HCT116 (cell line): ENCODE results near the gene SDK1.

Experiments
- CEBPB ChIP-seq: IDR thresholded peaks from 2 replicates; pipeline ENCODE4 v1.6.1; 2012; ENCODE audit warnings: low read depth
- CTCF ChIP-seq, 3 experiments: fragments of 200-600 bp in 1 of 3; sonication (generic) in 1 of 3; IDR thresholded peaks in 2 of 3; conservative IDR thresholded peaks in 1 of 3; 2 replicates each; pipeline ENCODE4 v1.5.1; 2012 to 2017; ENCODE audit warnings: low read depth in 2 of 3, low read length in 2 of 3, antibody characterized with exemption in 1 of 3, borderline replicate concordance in 1 of 3, control low read depth in 1 of 3, mild to moderate bottlenecking in 1 of 3, mixed read lengths in 1 of 3, mixed run types in 1 of 3, moderate library complexity in 1 of 3; ENCODE audit not compliant: insufficient read depth in 1 of 3
- ELF1 ChIP-seq: IDR thresholded peaks from 2 replicates; pipeline ENCODE4 v1.6.1; 2012; ENCODE audit warnings: low read depth, borderline replicate concordance
- EZH2 ChIP-seq: fragments of 200-600 bp; sonication (generic); IDR thresholded peaks from 2 replicates; pipeline ENCODE4 v1.6.1; 2017; ENCODE audit warnings: antibody characterized with exemption, mixed run types
- EZH2phosphoT487 ChIP-seq: fragments of 200-600 bp; IDR thresholded peaks from 2 replicates; pipeline ENCODE4 v1.6.1; 2018; ENCODE audit warnings: antibody characterized with exemption, borderline replicate concordance
- MAX ChIP-seq: IDR thresholded peaks from 2 replicates; pipeline ENCODE4 v1.6.1; 2012
- POLR2AphosphoS5 ChIP-seq: IDR thresholded peaks from 2 replicates; pipeline ENCODE4 v1.6.1; 2011; ENCODE audit warnings: mild to moderate bottlenecking, low read depth, low read length, moderate library complexity
- RAD21 ChIP-seq: IDR thresholded peaks from 2 replicates; pipeline ENCODE4 v1.6.1; 2012; ENCODE audit warnings: low read depth, mild to moderate bottlenecking
- REST ChIP-seq: IDR thresholded peaks from 2 replicates; pipeline ENCODE4 v1.6.1; 2012; ENCODE audit warnings: low read depth
- SP1 ChIP-seq: IDR thresholded peaks from 2 replicates; pipeline ENCODE4 v1.6.1; 2012; ENCODE audit warnings: low read depth
- YY1 ChIP-seq: IDR thresholded peaks from 2 replicates; pipeline ENCODE4 v1.6.1; 2011; ENCODE audit warnings: low read length, low read depth, moderate library complexity, mild to moderate bottlenecking; ENCODE audit not compliant: insufficient replicate concordance; ENCODE audit errors: extremely low read depth
- ZFX ChIP-seq: fragments of 450-650 bp; IDR thresholded peaks from 2 replicates; pipeline ENCODE4 v1.6.1; 2017
- ZNF274 ChIP-seq: fragments of 200-500 bp; sonication (Bioruptor generic); IDR thresholded peaks from 2 replicates; pipeline ENCODE4 v1.6.1; 2014; ENCODE audit warnings: mild to moderate bottlenecking, low read depth, low read length, inconsistent platforms

GRCh38 chr7:3259711-3260400 is 41.2 kb upstream of the SDK1 start:
- no peak for TF ChIP-seq MAX
- no peak for TF ChIP-seq POLR2AphosphoS5
- TF ChIP-seq CTCF (IDR thresholded peaks at IDR 0.05 in 2 of 3, conservative IDR thresholded peaks at IDR 0.05 in 1 of 3; ENCODE audit: borderline replicate concordance in 1 of 3, insufficient read depth in 1 of 3, low read depth in 2 of 3, low read length in 2 of 3): no peak
- TF ChIP-seq YY1: no peak
- TF ChIP-seq EZH2: no peak
- TF ChIP-seq RAD21: no peak
- TF ChIP-seq CEBPB: no peak
- no peak for TF ChIP-seq EZH2phosphoT487
- no peak for TF ChIP-seq ZFX
- no peak for TF ChIP-seq SP1
- TF ChIP-seq ELF1: no peak
- no peak for TF ChIP-seq REST
- TF ChIP-seq ZNF274: no peak
